ENCODE measurements around the gene ST8SIA1.

- TF ChIP-seq CTCF (IDR thresholded peaks at IDR 0.05; ENCODE audit: poor library complexity, severe bottlenecking) (no peak), EZH2 (IDR thresholded peaks at IDR 0.05; ENCODE audit: borderline replicate concordance, insufficient read depth, low read length, poor library complexity, severe bottlenecking) (no peak)
These were observed 138.3 kb downstream of the ST8SIA1 start for GRCh38 chr12:22196236-22196635.

All from neural cell (in vitro differentiated cells).